COLO829 (cell line): Measurements from ENCODE around the gene DNAJC27.
A peak's percentile ranks its signal among the peaks of the same experiment; 100 is the strongest.

Experiments
- DNase-seq: peaks from one replicate; pipeline ENCODE4 v3.0.0; 2012; ENCODE audit warnings: low spot score

Gene DNAJC27

DNA sequence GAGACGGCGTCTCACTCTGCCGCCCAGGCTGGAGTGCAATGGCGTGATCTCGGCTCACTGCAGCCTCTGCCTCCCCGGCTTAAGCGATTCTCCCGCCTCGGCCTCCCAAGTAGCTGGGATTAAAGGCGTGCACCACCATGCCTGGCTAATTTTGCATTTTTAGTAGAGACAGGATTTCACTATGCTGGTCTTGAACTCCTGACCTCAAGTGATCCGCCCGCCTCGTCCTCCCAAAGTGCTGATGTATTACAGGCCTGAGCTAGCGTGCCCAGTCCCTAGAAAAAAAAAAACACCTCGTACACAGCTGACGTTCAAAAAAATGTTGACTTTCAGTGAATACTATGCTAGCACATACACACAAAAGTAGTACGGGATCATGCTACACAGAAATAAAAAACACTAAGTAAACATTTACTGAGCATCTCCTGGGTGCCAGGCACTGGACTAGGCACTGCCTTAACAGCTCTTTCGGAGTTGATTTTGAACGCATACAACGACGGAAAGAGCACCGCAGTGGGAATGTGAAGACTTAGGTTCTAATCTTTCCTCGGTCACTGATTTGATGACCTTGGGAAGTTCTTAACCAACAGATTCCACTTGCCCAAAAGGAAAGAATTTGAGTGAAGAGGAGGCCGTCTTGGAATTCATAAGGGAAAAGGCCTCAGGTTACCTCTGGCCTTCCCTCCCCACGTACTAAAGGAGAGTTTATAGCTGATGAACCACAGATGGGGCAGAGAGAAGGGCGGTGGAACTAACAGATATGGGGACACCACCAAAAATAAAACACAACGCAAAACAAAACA lies 1.1 kb downstream of the DNAJC27 start:
- peak; percentile 15 for DNase-seq

DNA sequence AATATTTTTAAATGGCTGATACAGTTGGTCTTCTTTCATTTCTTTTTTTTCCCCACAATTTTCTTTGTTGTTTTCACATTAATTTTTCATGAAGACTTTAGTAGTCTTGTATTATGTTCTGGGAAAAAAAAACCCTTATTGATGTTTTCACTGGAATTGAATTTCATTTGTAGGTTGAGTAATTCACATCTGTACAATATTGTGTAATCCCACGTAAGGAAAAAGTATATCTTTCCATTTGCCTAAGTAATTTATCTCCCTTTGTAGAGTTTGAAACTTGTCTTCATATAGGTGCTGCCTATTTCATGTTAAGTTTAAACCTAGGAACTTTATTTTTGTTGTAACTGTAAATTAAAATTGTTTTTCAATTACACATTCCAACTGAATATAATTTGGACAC lies 2.0 kb downstream of the DNAJC27 start:
- no peak for DNase-seq

DNA sequence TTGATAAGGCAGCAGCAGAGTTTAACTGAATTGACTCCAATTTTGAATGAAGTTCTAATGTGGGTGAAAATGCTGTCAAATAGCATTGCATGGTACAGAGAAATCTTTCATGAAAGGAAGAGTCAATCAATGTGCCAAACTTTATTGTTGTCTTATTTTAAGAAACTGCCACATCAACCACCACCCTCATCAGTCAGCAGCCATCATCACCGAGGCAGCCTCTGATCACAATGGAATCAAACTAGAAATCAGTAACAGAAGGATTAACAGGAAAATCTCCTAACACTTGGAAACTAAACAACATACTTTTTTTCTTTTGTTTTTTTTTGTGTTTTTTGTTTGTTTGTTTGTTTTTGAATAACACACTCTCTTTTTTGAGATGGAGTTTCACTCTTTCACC lies 9.9 kb downstream of the DNAJC27 start:
- DNase-seq = no peak

DNA sequence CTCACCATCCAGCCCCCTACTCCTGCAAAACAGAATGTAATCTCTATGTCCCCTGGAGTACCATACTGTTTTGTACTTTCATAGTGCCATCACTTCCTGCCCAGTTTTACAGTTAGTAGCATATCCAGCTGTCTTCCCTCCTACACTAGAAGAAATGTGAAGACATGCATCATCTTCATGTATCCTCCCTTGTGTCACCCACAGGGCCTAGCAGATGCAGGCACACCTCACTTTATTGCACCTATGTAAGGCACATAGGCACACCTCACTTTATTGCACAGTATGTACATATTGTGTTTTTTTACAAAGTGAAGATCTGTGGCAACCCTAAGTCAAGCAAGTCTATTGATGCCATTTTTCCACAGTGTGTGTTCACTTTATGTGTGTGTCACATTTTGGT lies 12.0 kb downstream of the DNAJC27 start:
- no peak for DNase-seq

DNA sequence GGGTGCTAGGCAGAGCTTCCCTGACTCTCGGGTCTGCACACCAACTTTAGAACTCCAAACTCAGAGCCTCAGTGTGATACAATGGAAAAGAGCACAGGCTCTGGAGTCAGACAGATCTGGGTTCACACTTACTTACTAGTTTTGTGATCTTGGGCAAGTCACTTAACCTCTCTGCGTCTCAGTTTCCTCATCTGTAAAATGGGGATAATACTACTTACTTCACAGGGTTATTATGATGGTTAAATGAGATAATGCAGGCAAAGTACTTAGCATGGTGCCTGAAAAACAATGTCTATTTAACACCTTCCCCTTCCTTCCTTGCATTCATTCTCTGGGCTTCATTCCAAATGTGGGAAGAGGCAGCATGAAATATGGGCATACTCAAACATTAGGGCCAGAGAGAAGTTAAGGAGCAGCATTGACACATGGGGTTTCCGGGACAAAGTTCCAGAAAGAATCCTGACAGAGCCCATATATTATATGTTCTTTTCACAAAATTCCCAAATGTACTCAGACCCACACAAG lies 13.3 kb downstream of the DNAJC27 start:
- no peak for DNase-seq

DNA sequence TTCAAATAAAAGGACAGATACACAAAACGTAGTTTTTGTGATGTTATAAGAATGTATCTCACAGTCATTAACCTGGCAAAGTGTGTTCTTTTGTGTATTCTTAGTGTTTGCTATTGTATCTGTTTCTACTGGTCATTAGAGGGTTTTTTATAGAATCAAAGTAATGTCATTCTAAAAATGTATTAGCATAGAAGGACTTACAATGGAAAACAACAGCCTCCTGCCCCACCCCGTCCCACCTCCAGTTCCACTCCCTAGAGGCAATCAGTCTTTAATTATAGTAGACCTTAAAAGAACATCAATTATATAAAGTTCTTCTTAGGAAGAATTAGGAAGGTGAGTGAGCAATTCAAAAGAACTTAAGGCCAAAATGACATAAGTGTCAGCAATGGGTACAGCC lies 13.8 kb downstream of the DNAJC27 start:
- no peak for DNase-seq

DNA sequence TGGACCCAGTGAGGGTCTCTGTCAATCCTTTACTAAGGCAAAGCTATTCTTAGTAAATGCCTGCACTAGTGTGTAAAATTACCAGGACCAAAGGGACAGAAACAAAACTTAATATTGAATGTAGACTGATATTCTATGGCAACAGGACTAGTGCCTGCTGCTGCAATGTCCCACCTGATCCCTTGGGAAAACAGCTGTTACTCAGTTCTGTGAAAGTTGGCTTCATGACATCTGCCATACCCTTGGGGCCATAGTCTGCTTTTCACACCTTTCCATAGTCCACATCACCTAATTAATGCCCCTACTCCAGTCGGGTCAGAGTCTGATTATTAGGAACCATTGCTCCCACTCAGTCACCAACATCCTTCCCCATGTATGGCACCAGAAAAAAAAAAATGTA lies 14.5 kb downstream of the DNAJC27 start:
- DNase-seq = no peak

DNA sequence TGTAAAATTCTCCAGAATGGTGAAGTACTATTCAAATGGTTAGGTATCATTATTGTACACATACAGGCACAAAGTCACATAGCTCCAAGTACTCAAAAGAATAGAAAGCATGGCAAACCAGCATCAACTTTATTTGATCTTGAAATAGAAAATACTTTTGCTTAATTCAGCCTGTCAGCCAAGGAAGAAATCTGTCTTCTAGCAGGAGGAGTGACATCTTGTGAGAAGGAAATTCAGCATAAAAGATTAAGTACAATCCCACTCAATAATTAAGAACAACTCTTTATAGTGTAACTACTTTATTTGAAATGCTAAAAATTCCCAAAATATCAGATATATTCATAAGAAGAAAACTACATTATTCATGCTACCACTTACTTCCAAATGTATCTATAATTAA lies 15.8 kb downstream of the DNAJC27 start:
- no peak for DNase-seq

DNA sequence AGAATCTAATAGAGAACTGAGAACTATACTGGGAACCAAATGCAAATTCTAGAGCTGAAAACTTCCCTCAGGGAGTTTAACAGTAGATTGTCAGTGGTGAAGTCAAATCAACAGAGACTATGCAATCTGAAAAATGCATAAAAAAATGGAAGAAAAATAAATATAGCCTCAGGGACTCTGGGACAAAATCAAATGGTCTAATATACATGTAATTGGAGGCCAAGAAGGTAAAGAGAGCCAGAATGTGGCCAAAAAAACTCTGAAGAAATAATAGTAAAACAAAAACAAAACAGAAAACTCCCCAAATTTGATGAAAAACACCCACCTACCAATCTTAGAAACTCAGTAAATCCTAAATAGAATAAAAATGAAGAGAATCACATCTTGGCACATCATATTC lies 16.5 kb downstream of the DNAJC27 start:
- no peak for DNase-seq

DNA sequence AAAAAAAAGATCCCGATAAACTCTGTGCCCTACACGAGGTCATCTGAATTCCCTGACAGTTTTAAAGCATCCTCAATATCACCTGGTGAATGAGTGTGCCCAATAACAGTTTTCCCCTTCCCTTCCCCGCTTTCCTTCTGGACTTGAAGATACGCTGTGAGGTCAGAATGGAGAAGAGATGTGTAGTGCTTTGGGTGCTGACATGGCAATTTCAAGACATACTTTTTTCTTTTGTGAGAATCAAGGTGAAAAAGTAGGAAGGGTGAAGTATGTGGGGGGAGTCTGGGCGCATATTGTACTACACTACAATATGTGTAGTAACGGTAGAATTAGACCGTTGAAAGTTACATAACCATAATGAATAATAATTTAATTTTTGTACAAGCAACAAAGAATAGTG lies 21.7 kb downstream of the DNAJC27 start:
- no peak for DNase-seq

DNA sequence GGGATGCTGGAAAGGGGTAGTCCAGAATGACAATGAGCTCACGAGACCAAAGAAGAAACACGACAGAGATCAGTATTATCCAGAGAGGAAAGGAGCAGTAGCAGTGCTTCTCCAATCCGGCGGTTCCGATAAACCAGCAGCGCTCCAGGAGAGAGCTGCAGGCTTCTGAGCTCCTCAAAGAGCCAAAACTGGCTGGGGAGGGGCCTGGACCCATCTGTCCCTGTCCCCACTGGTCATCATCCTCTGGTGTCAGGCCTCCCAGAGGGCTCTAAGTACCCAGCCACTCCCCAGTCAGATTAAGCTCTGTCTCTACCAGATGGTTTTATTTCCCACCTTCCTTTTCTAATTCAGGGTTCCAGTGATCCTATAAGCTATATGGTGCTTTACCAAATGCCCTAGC lies 23.2 kb downstream of the DNAJC27 start:
- DNase-seq = no peak

DNA sequence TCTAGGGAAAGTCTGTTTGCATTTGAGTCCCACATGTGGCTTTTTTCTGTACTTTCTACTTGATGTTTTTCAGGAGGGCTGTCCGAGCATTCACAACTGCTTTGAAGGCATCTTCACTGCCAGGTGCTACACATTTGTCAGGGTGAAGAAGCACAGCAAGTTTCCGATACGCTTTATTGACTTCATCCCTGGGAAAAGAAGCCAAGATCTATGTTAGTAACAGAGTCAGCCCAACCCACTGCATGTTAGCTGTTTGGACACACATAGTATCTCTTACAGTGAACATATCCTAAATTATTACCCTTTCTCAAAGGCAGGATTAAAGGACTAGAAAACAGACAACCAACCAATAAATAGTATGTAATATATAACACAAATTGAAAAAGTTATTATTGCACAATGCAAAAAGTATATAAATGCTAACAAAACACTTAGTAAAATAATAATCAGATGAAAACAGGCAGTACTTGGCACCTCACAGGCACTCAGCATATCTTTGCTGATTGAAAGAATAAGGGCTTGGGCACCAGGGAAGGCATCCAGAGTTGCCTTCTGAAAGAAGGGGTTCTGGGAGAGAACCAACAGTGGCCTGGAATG lies 24.1 kb downstream of the DNAJC27 start:
- no peak for DNase-seq

DNA sequence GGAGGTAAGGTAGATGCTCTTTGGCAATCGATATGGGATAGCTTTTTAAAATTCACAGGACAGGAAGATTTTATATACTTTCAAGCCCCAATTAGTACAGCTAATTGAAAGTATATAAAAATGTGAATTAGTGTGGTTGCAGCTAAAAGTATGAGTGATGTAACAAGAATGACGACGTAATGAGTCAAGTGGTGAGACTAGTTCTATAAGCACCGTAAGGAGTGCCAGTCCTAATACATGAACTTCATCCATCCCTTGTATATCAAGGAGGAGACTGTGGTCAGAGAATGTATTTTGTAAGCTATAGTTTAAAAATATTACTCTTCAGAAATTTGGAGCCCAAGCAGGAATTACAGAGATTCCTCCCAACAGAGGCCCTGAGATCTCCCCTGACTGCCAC lies 25.8 kb downstream of the DNAJC27 start:
- no peak for DNase-seq

DNA sequence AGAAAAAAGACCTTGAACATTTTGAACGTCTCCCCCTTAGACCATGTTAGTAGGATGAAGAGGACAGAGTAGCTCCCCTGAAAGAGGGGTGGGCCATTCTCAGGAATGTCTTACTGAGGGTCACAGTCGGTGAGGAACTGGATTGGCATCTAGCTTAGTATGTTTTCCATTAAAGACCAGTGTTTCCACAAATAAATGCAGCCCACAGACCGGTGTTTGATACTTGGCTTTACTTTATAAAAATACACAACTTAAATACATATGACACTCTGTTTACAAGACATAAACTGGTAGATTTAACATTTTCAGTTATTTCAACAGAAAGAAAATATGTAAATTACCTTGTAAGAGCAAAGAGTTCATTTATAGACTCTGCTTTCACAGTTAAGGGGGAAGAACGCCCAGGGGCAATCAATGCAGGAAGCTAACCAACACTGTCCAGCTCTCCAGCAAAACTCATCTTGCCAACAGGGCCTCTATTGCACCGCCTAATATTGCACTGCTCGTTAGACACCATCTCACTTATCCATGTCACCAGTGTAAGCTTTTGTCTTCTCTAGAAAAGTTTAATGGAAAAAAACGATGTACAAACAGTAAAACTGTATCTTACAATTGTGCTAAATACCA lies 28.2 kb downstream of the DNAJC27 start:
- no peak for DNase-seq

DNA sequence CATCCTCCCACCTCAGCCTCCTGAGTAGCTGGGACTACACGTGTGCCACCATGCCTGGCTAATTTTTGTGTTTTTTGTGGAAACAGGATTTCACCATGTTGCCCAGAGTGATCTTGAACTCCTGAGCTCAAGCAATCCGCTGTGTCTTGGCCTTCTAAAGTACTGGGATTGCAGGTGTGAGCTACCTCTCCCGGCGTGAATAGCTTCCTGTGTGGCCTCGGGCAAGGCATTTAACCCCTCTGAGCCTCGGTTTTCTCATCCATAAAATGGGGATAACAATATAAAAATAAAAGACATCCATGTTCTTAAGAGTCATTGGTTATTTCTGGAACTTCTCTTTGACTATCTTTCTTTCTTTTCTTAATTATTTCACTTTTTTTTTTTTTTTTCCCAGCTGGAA lies 32.4 kb downstream of the DNAJC27 start:
- no peak for DNase-seq

DNA sequence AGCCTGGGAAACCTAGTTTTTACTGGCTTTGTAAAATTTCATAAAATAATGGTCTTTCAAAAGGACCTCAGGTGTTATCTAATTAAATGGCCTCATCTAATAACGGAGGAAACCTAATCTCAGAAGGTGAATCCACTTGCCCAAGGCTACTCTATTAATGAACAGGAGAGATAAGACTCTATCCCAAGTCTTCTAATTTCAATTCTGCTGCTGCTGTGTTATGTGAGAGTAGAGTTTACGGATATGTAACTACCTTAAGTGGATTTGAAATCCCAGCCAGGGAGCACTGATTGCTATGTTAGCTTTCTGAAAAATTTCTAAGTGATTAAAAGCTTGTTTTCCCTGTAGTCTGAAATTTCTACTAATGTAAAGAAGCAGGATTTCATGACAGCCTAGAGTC lies 34.5 kb downstream of the DNAJC27 start:
- no peak for DNase-seq

DNA sequence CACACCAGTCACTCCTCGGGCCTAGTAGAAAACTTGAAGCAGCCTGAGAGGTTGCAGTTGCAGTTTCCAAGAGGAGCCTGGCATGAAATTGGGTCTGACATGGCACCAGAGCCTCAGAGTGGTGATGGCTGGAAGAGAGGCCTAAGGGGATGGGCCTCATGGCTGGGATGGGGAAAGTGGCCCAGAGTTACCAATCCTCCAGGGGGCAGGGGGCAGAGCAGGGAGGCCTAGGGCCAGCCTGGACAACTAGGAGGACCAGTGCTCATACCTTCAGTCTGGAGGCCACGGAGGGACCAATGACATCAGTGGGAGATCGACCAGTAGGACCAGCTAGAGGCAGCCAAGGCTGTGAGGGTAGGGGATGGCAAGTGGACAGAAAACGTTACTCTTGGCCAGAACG lies 36.6 kb downstream of the DNAJC27 start:
- no peak for DNase-seq

DNA sequence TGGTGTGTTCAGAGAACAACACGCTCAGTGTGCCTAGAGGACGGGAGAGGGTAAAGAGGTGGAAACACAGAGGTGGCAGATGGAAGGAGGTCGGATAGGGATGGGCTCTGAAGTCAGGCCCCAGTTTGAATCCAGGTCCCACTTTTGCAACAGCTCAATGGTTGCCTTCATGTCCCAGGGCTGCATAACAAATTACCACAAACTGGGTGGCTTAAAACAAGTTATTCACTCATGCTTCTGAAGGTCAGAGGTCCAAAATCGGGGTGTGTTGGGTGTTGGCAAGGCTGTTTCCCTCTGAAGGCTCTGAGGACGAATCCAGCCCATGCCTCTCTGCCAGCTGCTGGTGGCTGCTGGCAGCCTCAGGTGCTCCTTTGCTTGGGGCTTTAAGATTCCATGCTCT lies 39.0 kb downstream of the DNAJC27 start:
- DNase-seq = no peak

DNA sequence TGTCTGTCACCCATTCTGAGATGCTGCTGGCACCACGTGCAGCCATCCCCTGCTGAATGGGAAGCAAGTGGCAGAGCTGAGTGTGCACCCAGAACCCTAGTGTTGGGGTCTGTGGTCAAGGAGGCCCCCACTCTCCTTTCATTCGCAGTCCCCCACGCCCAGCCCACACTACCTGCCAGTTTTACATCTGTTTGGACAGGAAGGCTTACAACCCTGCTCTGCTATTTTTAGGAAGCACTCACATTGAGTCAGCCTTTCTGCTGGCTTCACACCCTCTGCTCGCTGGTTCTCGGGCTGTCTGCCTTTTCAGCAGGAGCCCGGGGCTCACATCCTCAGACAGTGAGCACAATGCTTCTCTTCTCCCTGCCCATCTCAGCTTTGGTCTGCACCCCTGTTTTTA lies 41.0 kb downstream of the DNAJC27 start:
- no peak for DNase-seq

DNA sequence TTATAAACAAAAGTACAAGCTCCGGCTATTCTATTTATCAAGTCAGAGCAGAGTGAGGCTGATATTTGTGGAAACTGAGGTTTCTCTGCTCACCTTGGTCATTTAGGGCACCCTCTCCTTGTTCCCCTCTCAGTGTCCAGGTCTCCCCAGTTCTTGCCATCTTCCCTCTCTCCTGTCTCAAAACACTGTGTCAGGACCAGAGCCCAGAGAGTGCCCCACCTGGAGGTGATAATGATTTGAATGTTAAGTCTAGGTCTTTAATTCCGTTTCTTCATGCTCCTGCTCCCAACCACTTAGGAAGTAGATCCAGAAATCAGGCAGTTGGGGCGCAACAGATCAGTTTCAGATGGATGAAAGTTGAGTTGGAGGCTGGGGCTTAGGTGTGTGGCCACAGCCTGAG lies 42.5 kb downstream of the DNAJC27 start:
- DNase-seq = no peak

DNA sequence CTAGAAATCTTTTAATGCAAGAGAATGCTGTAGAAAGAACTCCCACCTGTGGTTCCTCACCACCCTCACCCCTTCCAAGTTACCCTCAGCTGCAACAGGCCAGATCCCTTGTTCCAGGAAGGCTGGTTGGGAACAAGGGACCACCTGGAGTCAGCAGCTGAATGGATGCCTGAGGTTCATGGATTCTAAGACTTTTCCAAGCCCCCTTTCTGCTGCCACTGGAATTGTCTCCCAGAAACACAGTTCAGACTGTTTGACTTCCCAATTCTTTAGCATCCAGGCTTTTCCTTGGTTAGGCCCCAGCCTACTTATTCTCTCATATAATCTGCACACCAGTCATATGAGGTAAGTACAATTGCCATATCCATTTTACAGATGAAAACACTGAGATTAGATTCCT lies 43.7 kb downstream of the DNAJC27 start:
- DNase-seq = no peak

DNA sequence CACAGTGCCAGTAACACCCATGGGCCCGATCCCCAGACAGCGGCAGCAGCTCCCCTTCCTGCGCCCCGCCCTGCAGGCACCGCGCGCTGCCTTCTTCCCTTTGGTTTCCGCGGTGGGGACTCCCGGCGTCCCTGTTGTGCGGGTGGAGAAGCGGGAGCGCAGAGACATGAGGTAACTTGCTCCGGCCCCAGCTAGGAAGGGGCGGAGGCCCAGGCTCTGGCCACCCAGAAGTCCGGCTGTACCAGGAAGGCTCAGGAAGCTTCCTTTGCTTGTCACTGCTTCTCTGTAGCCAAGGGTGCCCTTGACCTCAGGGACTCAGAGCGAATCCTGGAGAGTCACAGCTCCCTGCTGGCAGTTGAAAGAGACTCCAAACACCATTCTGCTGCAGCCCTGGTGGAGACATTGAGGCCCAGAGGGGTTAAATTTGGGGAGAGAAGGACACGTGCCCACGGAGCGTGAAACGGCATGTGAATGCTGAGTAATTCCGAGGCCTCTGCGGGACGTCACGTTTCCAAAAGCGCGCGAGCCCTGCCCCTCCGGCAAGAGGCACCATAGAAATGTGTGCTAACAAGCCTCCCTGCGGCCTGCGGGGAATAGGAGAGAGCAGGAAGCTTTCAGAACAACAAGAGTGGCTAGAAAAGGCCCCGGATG lies 45.0 kb downstream of the DNAJC27 start:
- DNase-seq = no peak

DNA sequence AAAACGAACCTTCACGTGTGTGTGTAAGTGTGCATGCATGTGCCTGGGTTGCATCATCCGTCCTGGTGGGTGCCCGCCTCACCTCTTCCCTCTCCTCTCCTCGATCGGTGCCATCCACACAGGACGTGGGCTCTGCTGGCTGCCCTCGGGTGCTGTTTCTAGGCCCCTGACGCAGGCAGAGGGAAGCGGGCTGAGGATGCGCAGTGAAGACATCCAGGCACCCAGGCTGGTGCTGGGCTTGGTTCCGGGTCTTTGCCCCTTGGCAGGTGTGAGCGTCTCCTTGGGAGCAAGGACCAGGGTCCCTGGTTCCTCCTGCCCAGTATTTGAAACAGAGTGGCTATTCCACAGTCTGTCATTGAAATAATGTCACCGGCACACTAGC lies 45.5 kb downstream of the DNAJC27 start:
- DNase-seq = no peak
